Neuron (in vitro differentiated cells): ENCODE measurements around the gene DCAF4.

ENCODE experiments used
- H2AFZ ChIP-seq: one replicate; pipeline ENCODE4 v1.6.1; 2013; ENCODE audit warnings: low read depth, mild to moderate bottlenecking, inconsistent platforms, low read length, moderate library complexity
- H3K27me3 ChIP-seq: one replicate; pipeline ENCODE4 v1.6.1; 2013; ENCODE audit warnings: low read length; ENCODE audit not compliant: insufficient read depth
- H3K36me3 ChIP-seq: one replicate; pipeline ENCODE4 v1.6.1; 2013; ENCODE audit warnings: low read length; ENCODE audit not compliant: insufficient read depth
- H3K4me1 ChIP-seq: one replicate; pipeline ENCODE4 v1.6.1; 2013; ENCODE audit warnings: low read length; ENCODE audit not compliant: insufficient read depth
- H3K4me3 ChIP-seq: 2 replicates; pipeline ENCODE4 v1.5.1; 2013; ENCODE audit warnings: mild to moderate bottlenecking, low read length, moderate library complexity
- H3K9me3 ChIP-seq: one replicate; pipeline ENCODE4 v1.6.1; 2013; ENCODE audit warnings: low read length

The DCAF4 gene

DNA sequence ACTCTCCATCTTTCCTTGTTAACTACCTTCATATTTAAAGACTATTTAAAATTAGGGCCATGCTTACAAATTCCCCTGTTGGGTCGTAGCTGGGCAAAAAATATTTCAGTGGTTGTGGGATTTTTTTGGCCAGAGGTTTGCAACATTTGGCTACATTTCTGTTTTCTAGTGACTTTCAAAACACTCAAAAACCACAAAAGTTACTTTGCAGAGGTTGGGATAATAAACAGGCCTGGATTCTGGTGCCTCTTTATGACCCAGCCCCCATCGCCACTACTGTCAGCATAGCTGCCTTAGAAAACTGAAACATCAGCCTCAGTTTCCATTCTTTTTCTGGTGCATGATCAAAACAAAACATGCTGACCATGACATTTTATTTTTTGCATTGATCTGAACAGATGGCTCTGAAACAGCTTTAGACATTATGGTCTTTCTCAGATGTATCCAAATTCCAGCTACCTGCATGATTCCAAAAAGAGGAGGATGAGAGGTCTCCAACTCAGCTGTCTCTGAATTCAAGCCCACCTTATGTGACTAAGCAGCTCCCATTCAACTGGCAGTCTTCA, 37.5 kb upstream of the DCAF4 start:
- H3K9me3 ChIP-seq = no peaks in the 10 kb centered on the region
- H3K4me3 ChIP-seq = no peak overlapping the region
- H3K36me3 ChIP-seq = no peaks in the 10 kb centered on the region
- peaks cover 53% of the 10 kb centered on the region for H3K27me3 ChIP-seq
- H2AFZ ChIP-seq = no peak overlapping the region
- peaks cover 26% of the 10 kb centered on the region for H3K4me1 ChIP-seq

DNA sequence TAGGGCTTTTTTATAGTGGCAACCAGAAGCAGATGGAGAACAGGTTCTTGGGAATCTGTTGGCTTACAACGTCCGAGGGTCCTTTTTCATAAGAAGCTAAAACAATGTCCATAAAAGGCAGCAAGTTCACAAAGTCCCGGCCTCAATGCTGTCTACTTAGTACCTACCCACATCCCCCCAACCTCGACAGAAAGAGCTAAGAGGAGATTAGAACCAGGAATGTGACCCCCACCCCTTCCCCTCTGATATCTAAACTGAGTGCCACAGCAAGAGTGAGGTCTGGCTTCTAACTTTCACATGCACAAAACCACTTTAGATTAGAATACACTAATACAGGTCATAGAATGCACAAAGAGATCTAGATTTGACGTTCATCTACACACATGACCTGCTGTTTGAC, 36.9 kb upstream of the DCAF4 start:
- Histone ChIP-seq H3K36me3 (no peaks in the 10 kb centered on the region), H3K4me3 (no peak overlapping the region), H3K4me1 (peaks cover 28% of the 10 kb centered on the region), H3K9me3 (no peaks in the 10 kb centered on the region), H2AFZ (no peak overlapping the region), H3K27me3 (peaks cover 53% of the 10 kb centered on the region)

DNA sequence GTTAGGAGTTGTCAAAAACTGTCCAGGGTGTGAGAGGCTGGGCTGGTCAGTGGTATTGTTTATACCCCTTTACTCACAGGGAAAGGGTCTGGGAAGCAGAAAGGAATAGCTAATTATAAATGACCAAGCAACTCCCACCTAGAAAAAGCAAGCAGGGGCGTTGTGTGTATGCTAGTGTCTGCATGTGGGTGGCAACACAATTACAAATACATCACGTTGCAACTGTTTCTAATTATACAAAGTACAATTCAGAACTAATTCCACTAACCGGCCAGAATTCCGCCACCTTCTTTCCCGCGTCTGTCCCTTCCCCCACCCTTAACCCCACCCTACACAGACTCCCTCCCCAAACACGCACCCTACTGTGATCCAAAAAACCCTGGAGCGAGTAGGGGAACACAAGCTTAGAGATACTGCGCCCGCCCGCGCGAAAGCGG, 34.6 kb upstream of the DCAF4 start:
- peaks cover 41% of the 10 kb centered on the region for H3K4me1 ChIP-seq
- no peaks in the 10 kb centered on the region for H3K9me3 ChIP-seq
- H3K27me3 ChIP-seq = peaks cover 70% of the 10 kb centered on the region
- no peak overlapping the region for H2AFZ ChIP-seq
- H3K36me3 ChIP-seq = no peaks in the 10 kb centered on the region
- H3K4me3 ChIP-seq = peak overlapping the region; percentile 95

DNA sequence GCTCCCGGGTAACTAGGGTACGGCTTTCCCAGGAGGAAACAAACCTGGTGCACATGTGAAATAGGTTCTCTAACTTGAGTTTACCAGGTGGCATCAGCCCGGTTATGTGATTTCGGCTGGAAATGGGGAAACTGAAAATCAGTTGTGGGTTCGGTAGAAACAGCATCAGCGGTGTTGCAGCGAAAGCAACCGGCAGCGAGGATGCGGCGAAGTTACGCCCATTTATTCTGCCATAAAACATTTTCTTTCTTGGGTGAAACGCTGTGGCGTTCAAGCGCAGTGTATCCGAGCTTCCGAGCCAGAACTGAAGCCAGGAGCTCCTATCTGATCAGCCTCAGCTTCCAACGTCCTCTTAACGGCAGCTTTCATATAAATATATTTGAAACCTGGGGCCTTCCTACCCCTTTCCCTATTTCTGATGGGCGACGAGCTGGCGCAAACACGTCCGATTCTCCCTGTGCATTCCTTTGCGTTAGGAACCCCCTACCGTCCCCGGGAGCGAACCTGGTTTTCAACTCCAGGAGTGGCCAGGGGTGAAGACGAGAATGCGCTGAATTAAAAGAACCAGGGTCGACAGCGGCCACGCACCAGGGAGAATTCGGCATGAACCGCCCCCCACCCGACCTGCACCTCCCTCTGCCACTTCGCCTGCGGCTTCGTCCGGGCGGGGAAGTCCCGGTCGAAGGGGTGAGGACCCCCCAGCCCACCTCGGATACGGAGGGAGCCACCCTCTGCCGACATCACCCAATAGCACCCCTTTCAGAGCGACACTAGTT, 34.0 kb upstream of the DCAF4 start:
- peaks cover 41% of the 10 kb centered on the region for H3K4me1 ChIP-seq

DNA sequence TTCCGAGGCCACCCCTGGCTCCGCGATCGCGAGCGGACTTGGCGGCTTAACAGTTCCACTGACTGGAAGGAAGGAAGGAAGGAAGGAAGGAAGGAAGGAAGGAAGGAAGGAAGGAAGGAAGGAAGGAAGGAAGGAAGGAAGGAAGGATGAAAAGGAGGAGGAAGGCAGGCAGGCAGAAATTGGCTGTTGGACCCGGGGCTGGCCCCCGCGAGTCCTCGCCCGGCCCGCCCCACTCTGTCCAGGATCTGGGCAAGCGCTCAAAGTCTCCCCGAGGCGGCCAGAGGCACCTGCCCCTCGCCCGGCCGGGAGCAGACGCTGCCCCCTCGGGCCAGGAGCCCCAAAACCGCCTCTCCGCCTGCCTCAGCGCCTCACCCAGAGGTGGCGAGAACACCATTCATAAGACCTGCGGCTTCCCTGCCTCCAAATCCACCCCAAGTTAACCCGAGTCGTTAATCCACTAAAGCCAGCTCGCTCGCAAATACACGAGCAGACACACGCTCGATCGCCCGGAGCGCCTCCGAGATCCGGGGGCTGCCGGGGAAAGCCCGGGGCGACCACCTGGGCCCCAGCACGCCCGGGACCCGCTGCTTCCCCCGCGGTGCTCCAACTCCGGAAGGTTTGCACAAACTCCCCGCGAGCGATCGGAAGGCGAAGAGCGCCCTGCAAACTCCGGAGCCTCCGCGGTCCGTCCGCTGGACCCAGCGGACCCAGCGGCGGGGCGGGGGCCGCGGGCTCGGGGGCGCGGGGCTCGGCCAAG, 33.2 kb upstream of the DCAF4 start:
- H2AFZ ChIP-seq = peak overlapping the region; percentile 100
- H3K36me3 ChIP-seq = no peaks in the 10 kb centered on the region
- peaks cover 66% of the 10 kb centered on the region for H3K27me3 ChIP-seq
- peaks cover 41% of the 10 kb centered on the region for H3K4me1 ChIP-seq
- H3K4me3 ChIP-seq = peak overlapping the region; percentile 95
- H3K9me3 ChIP-seq = no peaks in the 10 kb centered on the region

More for the DNA sequence above, 34.0 kb upstream of the DCAF4 start:
- H3K27me3 ChIP-seq = peaks cover 72% of the 10 kb centered on the region
- no peak overlapping the region for H2AFZ ChIP-seq
- peak overlapping the region; percentile 95 for H3K4me3 ChIP-seq
- no peaks in the 10 kb centered on the region for H3K36me3 ChIP-seq
- H3K9me3 ChIP-seq = no peaks in the 10 kb centered on the region

DNA sequence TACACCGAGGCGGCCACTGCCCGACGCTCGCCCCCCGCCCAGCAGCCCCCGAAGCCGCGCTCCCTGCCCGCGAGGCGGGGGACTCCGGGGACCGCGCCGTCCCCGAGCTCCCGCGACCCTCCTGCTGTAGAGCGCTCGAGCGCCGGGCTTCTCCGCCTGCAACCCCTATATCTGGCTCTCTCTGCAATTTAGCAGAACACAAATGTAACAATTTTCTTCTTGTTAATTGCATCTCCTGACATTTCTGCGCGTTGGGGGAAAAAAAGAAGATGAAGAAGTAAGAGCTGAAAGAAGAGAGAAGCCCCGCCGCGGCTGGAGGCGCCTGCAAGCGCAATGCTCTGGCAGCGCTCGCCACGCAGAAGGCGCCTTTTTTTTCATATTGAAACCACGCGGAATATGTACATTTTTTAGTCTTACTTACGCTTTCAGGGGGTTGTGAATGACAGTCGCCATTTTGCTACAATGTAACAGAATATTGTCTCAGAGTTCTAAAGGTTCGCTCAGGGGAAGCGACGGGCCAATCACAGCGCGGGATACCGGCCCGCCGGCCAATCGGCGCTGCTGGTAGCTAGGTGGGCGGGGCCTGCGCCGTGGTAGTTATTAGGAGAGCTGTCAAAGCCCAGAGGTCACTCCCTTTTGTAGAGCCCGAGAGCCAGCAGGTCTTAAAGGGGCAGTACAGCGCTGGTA, 32.5 kb upstream of the DCAF4 start, which contains the start of gene DPF3:
DPF3 (minus strand) TSS at position 466 of the 687 bp plus-strand sequence; CDS start at position 453, 13 bp downstream.
- Histone ChIP-seq H3K4me1 (peaks cover 41% of the 10 kb centered on the region), H3K9me3 (no peaks in the 10 kb centered on the region), H3K27me3 (peaks cover 70% of the 10 kb centered on the region), H3K36me3 (no peaks in the 10 kb centered on the region), H3K4me3 (peak within 1 kb of the TSS; percentile 95), H2AFZ (peak within 1 kb of the TSS; percentile 100)

DNA sequence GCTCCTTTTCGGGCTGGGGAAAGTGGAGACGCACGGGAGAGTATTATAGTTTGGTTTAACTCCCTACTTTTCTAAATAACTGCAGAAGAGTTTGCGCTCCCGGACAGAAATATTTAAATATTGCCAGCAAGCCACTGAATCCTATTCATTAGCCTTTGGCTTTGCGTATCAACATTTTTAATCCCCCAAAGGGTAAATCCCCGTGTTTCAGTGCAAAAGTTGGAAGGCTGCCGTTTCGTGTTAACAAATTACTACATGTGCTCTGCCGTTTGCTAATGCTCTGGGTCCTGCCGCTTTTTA, 32.0 kb upstream of the DCAF4 start:
- Histone ChIP-seq H3K9me3 (no peaks in the 10 kb centered on the region), H3K27me3 (peaks cover 67% of the 10 kb centered on the region), H3K36me3 (no peaks in the 10 kb centered on the region), H2AFZ (peak overlapping the region; percentile 100), H3K4me1 (peaks cover 41% of the 10 kb centered on the region), H3K4me3 (peak overlapping the region; percentile 95)

DNA sequence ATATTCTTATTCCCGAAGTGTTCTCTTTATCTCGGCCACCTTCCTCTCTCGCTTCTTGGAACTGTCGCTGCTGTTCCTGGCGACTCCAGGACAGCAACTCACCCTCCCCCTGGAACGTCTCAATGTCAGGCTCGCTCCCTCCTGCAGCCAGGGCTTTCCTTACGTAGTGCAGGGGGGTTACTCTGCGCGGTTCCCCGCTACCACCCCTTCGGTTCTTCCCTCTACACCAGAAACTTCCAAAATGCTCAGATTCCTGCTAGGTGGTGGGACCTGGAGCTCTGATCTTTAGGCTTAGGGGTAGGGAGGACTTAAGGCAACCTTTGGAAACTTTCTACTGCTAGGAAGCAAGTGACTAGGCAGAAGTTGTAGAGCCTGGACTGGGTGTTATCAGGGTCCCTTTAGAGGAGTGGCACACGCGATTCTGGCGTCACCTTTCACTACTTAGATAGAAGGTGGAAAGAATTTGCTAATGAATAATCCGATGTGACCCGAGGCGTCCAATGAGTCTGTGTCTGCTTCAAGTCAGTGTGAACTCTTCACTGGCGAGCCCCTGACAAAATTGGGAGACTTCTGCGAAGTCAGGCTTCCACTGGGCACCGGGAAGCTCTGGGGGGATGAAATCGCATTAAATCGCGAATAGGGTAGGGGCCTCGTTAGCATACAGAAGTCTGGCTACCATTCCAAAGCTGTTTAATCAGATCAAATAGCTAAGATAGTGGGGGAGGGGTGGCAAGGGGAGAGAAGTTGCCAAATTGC, 31.5 kb upstream of the DCAF4 start:
- Histone ChIP-seq H3K36me3 (no peaks in the 10 kb centered on the region), H3K4me3 (peak overlapping the region; percentile 95), H2AFZ (peak overlapping the region; percentile 100), H3K4me1 (peaks cover 41% of the 10 kb centered on the region), H3K9me3 (no peaks in the 10 kb centered on the region), H3K27me3 (peaks cover 66% of the 10 kb centered on the region)

DNA sequence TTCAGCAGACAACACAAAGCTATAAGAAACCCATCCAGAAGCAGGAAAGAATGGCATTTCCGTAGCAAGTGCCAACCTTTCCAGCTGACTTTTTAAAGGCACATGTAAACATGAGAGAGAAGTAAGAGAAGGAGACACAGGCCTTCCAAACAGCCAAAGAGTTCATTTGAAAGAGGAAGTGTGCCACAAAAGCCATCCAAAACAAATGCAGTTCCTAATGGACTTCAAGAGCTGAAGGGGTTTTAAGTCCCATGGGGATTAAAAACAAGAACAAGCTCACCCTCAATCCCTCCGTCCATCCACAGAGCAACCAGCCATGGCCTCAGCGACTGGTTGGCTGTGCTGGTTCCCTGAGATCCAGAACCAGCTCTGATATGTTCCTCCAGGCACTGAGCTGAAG, 27.8 kb upstream of the DCAF4 start:
- H3K27me3 ChIP-seq = peaks cover 38% of the 10 kb centered on the region
- no peak overlapping the region for H2AFZ ChIP-seq
- no peak overlapping the region for H3K4me3 ChIP-seq
- H3K9me3 ChIP-seq = no peaks in the 10 kb centered on the region
- H3K4me1 ChIP-seq = peaks cover 15% of the 10 kb centered on the region
- H3K36me3 ChIP-seq = no peaks in the 10 kb centered on the region

DNA sequence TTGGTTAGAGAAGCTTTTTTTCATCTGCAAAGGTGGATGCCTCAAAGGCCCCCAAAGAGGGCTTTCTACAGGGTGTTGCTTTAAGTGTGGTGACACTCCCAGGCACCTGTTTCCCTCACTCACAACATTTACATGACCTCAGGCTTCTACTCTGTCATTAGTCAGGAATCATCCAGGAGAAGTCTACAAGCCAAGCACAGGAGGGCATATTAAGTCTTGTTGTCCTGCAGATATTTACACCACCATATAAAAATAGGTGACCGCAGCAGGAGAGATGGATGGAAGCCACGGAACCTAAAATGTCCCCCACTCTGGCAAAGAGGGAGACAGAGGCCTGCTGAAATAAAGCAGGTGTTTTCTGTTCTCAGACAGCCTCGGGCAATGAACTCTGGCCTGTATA, 24.9 kb upstream of the DCAF4 start:
- Histone ChIP-seq H3K4me1 (no peaks in the 10 kb centered on the region), H2AFZ (no peak overlapping the region), H3K4me3 (no peak overlapping the region), H3K9me3 (no peaks in the 10 kb centered on the region), H3K27me3 (peaks cover 21% of the 10 kb centered on the region), H3K36me3 (no peaks in the 10 kb centered on the region)

DNA sequence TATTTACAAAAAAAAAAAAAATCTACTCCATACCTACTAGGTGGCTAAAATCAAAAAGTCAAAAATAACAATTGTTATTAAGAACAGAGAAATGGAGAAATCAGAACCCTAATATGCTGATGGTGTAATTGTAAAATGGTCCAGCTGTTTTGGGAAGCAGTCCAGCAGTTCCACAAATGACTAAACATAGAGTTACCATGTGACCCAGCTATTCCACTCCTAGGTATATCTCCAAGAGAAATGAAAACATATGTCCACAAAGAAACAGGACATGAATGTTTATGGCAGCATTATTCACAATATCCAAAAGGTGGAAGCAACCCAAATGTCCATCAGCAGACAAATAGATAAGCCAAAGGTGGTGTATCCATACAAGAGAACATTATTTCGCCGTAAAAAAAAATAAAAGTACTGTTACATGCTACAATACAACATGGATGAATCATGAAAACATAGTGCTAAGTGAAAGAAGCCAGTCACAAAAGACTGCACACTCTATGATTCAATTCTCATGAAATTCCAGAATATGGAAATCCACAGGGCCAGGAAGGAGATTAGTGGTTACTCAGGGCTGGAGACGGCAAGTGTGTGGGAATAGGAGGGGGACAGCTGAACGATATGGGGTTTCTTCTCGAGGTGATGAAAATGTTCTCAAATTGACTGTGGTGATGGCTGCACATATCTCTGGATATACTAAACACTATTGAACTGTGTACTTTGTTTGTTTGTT, 23.3 kb upstream of the DCAF4 start:
- H2AFZ ChIP-seq = no peak overlapping the region
- peaks cover 14% of the 10 kb centered on the region for H3K27me3 ChIP-seq
- H3K9me3 ChIP-seq = no peaks in the 10 kb centered on the region
- H3K4me1 ChIP-seq = no peaks in the 10 kb centered on the region
- no peak overlapping the region for H3K4me3 ChIP-seq
- H3K36me3 ChIP-seq = no peaks in the 10 kb centered on the region

DNA sequence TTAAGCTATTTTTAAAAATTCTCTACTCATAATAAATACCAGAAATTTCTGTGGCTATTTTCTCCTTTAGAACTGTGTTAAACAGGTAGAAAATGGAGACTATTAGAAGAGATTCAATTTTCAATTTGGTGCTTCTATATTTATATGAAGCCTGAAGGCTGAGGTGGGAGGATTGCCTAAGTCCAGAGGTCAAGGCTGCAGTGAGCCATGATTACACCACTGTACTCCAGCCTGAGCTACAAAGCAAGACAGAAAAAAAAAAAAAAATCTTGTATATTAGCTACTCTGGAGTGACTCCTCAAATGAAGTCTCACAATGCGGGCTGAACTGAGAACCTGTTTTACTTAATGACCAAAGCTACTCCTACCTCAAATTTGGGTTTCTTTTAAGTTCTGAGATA, 22.5 kb upstream of the DCAF4 start:
- Histone ChIP-seq H2AFZ (no peak overlapping the region), H3K36me3 (no peaks in the 10 kb centered on the region), H3K4me3 (no peak overlapping the region), H3K27me3 (peaks cover 8% of the 10 kb centered on the region), H3K4me1 (no peaks in the 10 kb centered on the region), H3K9me3 (no peaks in the 10 kb centered on the region)
